ENCODE measurements around the gene HDAC7.

Gene HDAC7

GRCh38 chr12:47800582-47800981, 19.1 kb downstream of the HDAC7 start:
- Histone ChIP-seq H3K27ac (no peak overlapping the region), H2AFZ (no peak overlapping the region), H3K36me3 (ENCODE audit: control insufficient read depth, insufficient read depth, low read length) (no peaks in the 10 kb centered on the region)

GRCh38 chr12:47799357-47799955, 20.2 kb downstream of the HDAC7 start:
- Histone ChIP-seq H3K27ac (no peak overlapping the region), H3K36me3 (ENCODE audit: control insufficient read depth, insufficient read depth, low read length) (no peaks in the 10 kb centered on the region), H3K27me3 (ENCODE audit: control insufficient read depth, insufficient read depth, low read length) (no peaks in the 10 kb centered on the region), H3K79me2 (peaks cover 87% of the 10 kb centered on the region), H3K9me3 (ENCODE audit: control insufficient read depth, low read length) (no peaks in the 10 kb centered on the region), H3K4me1 (peaks cover 44% of the 10 kb centered on the region), H3K4me3 (ENCODE audit: low read depth, low read length) (no peak overlapping the region), H3K9ac (no peak overlapping the region), H2AFZ (no peak overlapping the region), H3K4me2 (ENCODE audit: low read length) (no peak overlapping the region)
- TF ChIP-seq, protein P1, sequence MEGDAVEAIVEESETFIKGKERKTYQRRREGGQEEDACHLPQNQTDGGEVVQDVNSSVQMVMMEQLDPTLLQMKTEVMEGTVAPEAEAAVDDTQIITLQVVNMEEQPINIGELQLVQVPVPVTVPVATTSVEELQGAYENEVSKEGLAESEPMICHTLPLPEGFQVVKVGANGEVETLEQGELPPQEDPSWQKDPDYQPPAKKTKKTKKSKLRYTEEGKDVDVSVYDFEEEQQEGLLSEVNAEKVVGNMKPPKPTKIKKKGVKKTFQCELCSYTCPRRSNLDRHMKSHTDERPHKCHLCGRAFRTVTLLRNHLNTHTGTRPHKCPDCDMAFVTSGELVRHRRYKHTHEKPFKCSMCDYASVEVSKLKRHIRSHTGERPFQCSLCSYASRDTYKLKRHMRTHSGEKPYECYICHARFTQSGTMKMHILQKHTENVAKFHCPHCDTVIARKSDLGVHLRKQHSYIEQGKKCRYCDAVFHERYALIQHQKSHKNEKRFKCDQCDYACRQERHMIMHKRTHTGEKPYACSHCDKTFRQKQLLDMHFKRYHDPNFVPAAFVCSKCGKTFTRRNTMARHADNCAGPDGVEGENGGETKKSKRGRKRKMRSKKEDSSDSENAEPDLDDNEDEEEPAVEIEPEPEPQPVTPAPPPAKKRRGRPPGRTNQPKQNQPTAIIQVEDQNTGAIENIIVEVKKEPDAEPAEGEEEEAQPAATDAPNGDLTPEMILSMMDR (IDR thresholded peaks at IDR 0.05) = no peak

More at GRCh38 chr12:47800582-47800981, 19.1 kb downstream of the HDAC7 start:
- TF ChIP-seq, protein P1 (IDR thresholded peaks at IDR 0.05) = no peak
- H3K4me2 ChIP-seq (ENCODE audit: low read length) = no peak overlapping the region
- no peak overlapping the region for H3K9ac ChIP-seq
- H3K4me1 ChIP-seq = peaks cover 53% of the 10 kb centered on the region
- no peak overlapping the region for H3K4me3 ChIP-seq (ENCODE audit: low read depth, low read length)
- no peaks in the 10 kb centered on the region for H3K9me3 ChIP-seq (ENCODE audit: control insufficient read depth, low read length)
- no peaks in the 10 kb centered on the region for H3K27me3 ChIP-seq (ENCODE audit: control insufficient read depth, insufficient read depth, low read length)
- peaks cover 87% of the 10 kb centered on the region for H3K79me2 ChIP-seq

DNA sequence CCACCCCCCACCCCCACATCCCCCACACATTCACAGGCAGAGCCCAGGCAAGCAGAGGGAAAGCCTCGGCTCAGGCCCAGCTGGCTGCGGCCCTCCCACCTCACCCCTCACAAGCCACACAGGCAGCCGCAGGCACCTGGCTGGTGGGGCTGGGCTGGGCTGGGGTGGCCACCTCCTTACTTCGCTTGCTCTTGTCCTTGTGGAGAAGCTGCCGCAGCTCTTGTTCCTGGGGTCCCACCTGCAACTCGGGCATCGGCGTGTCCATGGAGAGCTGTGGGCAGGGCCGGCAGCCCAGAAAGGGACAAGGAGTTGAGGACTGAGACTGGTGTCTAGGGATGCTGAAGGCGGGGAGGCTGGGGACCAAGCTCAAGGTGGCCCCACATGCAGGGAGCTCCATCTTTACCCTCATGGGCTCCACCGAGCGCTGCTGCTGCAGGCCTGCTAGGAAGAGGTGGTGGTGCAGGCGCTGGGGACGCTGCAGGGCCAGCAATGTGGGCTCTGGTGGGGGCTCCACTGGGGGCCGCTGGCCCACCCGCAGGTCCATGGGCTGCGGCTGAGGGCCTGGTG, 21.2 kb downstream of the HDAC7 start:
- no peak overlapping the region for H3K27ac ChIP-seq

DNA sequence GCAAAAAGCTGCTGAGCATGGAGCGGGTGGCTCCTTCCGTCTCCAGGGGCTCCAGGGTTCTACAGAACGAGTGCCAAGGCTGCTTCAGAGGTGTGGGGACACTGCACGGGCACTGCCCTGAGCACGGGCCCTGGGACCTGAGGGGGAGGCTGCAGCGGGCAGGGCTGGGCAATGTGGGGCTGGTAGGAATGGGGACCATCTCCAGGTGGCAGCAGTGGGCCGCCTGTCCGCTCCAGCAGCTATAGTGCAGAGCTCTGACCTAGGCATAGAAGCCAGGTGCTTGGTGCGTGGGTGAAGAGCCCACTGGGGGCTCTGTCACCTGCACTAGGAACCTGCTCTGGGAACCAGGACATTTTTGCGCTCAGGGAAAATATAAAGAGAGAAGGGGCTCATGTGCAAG, 22.3 kb downstream of the HDAC7 start:
- Histone ChIP-seq H3K4me1 (peaks cover 24% of the 10 kb centered on the region), H3K4me2 (ENCODE audit: low read length) (no peak overlapping the region), H3K9me3 (ENCODE audit: control insufficient read depth, low read length) (no peaks in the 10 kb centered on the region), H3K27me3 (ENCODE audit: control insufficient read depth, insufficient read depth, low read length) (no peaks in the 10 kb centered on the region), H2AFZ (no peak overlapping the region), H3K79me2 (peaks cover 77% of the 10 kb centered on the region), H3K27ac (no peak overlapping the region), H3K4me3 (ENCODE audit: low read depth, low read length) (no peak overlapping the region), H3K9ac (no peak overlapping the region), H3K36me3 (ENCODE audit: control insufficient read depth, insufficient read depth, low read length) (no peaks in the 10 kb centered on the region)
- TF ChIP-seq, protein P1 (IDR thresholded peaks at IDR 0.05) = peak; percentile 47

More for the DNA sequence above, 21.2 kb downstream of the HDAC7 start:
- no peak overlapping the region for H3K9ac ChIP-seq
- H3K27me3 ChIP-seq (ENCODE audit: control insufficient read depth, insufficient read depth, low read length) = no peaks in the 10 kb centered on the region
- TF ChIP-seq, protein P1 (IDR thresholded peaks at IDR 0.05) = no peak
- no peak overlapping the region for H3K4me2 ChIP-seq (ENCODE audit: low read length)
- no peak overlapping the region for H2AFZ ChIP-seq
- H3K4me3 ChIP-seq (ENCODE audit: low read depth, low read length) = no peak overlapping the region
- H3K4me1 ChIP-seq = peaks cover 34% of the 10 kb centered on the region
- H3K36me3 ChIP-seq (ENCODE audit: control insufficient read depth, insufficient read depth, low read length) = no peaks in the 10 kb centered on the region
- peaks cover 87% of the 10 kb centered on the region for H3K79me2 ChIP-seq
- H3K9me3 ChIP-seq (ENCODE audit: control insufficient read depth, low read length) = no peaks in the 10 kb centered on the region

Measured in parathyroid adenoma (tissue), 2 donors.